ENCODE results near the gene DIMT1.

Gene DIMT1

DNA sequence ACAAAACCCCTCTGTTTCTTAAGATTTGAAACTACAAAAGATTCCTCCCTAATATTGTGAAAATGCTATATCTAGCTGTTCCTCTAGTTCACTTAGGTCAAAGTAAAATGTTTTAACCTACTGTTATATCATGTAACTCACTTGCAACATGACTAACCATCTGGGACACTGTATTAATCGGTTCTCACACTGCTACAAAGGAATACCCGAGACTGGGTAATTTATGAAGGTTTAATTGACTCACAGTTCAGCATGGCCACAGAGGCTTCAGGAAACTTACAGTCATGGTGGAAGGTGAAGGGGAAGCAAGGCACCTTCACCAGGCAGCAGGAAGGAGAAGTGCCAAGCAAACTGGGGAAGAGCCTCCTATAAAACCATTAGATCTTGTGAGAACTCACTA lies 34.7 kb downstream of the DIMT1 start:
- TF ChIP-seq FOXM1 (IDR thresholded peaks at IDR 0.05; ENCODE audit: borderline replicate concordance, low read depth), result no peak
- TF ChIP-seq CREB1 (IDR thresholded peaks at IDR 0.05; ENCODE audit: low read depth), result no peak
- no peak for TF ChIP-seq CEBPB (IDR thresholded peaks at IDR 0.05)
- TF ChIP-seq, protein P1, sequence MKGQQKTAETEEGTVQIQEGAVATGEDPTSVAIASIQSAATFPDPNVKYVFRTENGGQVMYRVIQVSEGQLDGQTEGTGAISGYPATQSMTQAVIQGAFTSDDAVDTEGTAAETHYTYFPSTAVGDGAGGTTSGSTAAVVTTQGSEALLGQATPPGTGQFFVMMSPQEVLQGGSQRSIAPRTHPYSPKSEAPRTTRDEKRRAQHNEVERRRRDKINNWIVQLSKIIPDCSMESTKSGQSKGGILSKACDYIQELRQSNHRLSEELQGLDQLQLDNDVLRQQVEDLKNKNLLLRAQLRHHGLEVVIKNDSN (IDR thresholded peaks at IDR 0.05), result no peak
- TF ChIP-seq, protein P2, sequence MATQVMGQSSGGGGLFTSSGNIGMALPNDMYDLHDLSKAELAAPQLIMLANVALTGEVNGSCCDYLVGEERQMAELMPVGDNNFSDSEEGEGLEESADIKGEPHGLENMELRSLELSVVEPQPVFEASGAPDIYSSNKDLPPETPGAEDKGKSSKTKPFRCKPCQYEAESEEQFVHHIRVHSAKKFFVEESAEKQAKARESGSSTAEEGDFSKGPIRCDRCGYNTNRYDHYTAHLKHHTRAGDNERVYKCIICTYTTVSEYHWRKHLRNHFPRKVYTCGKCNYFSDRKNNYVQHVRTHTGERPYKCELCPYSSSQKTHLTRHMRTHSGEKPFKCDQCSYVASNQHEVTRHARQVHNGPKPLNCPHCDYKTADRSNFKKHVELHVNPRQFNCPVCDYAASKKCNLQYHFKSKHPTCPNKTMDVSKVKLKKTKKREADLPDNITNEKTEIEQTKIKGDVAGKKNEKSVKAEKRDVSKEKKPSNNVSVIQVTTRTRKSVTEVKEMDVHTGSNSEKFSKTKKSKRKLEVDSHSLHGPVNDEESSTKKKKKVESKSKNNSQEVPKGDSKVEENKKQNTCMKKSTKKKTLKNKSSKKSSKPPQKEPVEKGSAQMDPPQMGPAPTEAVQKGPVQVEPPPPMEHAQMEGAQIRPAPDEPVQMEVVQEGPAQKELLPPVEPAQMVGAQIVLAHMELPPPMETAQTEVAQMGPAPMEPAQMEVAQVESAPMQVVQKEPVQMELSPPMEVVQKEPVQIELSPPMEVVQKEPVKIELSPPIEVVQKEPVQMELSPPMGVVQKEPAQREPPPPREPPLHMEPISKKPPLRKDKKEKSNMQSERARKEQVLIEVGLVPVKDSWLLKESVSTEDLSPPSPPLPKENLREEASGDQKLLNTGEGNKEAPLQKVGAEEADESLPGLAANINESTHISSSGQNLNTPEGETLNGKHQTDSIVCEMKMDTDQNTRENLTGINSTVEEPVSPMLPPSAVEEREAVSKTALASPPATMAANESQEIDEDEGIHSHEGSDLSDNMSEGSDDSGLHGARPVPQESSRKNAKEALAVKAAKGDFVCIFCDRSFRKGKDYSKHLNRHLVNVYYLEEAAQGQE (IDR thresholded peaks at IDR 0.05; ENCODE audit: low read depth), result no peak
- TF ChIP-seq ZBTB7A (IDR thresholded peaks at IDR 0.05; ENCODE audit: low read depth), result no peak
- no peak for TF ChIP-seq TAF1 (IDR thresholded peaks at IDR 0.05; ENCODE audit: low read depth)
- no peak for TF ChIP-seq RAD21 (IDR thresholded peaks at IDR 0.05; ENCODE audit: low read depth)
- TF ChIP-seq MAX (IDR thresholded peaks at IDR 0.05), result no peak
- no peak for TF ChIP-seq EGR1 (IDR thresholded peaks at IDR 0.05)
- TF ChIP-seq EP300 (IDR thresholded peaks at IDR 0.05; ENCODE audit: borderline replicate concordance), result no peak

GRCh38 chr5:62362701-62363100 lies 41.0 kb downstream of the DIMT1 start:
- TF ChIP-seq CREB1 (IDR thresholded peaks at IDR 0.05; ENCODE audit: low read depth), result no peak
- TF ChIP-seq, protein P1 (IDR thresholded peaks at IDR 0.05), result no peak
- no peak for TF ChIP-seq TEAD4 (IDR thresholded peaks at IDR 0.05)
- no peak for TF ChIP-seq MAX (IDR thresholded peaks at IDR 0.05)
- TF ChIP-seq TCF12 (IDR thresholded peaks at IDR 0.05; ENCODE audit: low read depth), result no peak
- no peak for TF ChIP-seq NFIC (IDR thresholded peaks at IDR 0.05)
- TF ChIP-seq CEBPB (IDR thresholded peaks at IDR 0.05), result no peak
- TF ChIP-seq ZBTB7A (IDR thresholded peaks at IDR 0.05; ENCODE audit: low read depth), result no peak
- TF ChIP-seq EP300 (IDR thresholded peaks at IDR 0.05; ENCODE audit: borderline replicate concordance), result no peak
- no peak for TF ChIP-seq FOXM1 (IDR thresholded peaks at IDR 0.05; ENCODE audit: borderline replicate concordance, low read depth)
- TF ChIP-seq YY1 (IDR thresholded peaks at IDR 0.05; ENCODE audit: low read depth), result no peak
- no peak for TF ChIP-seq EGR1 (IDR thresholded peaks at IDR 0.05)
- TF ChIP-seq, protein P2 (IDR thresholded peaks at IDR 0.05; ENCODE audit: low read depth), result no peak
- TF ChIP-seq TAF1 (IDR thresholded peaks at IDR 0.05; ENCODE audit: low read depth), result no peak
- no peak for TF ChIP-seq RAD21 (IDR thresholded peaks at IDR 0.05; ENCODE audit: low read depth)

GRCh38 chr5:62354028-62354874 lies 49.5 kb downstream of the DIMT1 start:
- TF ChIP-seq TCF12 (IDR thresholded peaks at IDR 0.05; ENCODE audit: low read depth) (no peak), RAD21 (IDR thresholded peaks at IDR 0.05; ENCODE audit: low read depth) (peak; percentile 61), FOXM1 (IDR thresholded peaks at IDR 0.05; ENCODE audit: borderline replicate concordance, low read depth) (no peak), NFIC (IDR thresholded peaks at IDR 0.05) (no peak)

- TF ChIP-seq, protein P1 (IDR thresholded peaks at IDR 0.05), result no peak
- no peak for TF ChIP-seq TEAD4 (IDR thresholded peaks at IDR 0.05)
- no peak for TF ChIP-seq TCF12 (IDR thresholded peaks at IDR 0.05; ENCODE audit: low read depth)
- no peak for TF ChIP-seq TAF1 (IDR thresholded peaks at IDR 0.05; ENCODE audit: low read depth)
- TF ChIP-seq EGR1 (IDR thresholded peaks at IDR 0.05), result no peak
- no peak for TF ChIP-seq YY1 (IDR thresholded peaks at IDR 0.05; ENCODE audit: low read depth)
Measured at GRCh38 chr5:62348723-62349481, 54.8 kb downstream of the DIMT1 start.

DNA sequence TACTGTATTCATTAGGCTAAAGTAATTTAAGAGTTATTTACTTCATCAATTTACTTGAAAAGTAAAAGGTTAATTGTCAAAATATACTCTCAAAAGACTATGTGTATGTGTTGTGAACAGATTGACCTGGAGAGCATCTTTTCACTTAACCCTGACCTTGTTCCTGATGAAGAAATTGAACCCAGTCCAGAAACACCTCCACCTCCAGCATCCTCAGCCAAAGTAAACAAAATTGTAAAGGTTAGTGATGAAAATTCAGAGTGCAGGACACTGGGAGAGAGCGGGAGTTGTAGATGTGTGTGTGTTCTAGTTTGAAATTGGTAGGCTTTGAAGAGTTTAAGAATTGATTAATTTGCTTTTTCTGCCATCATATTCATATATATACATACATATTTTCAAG lies 55.8 kb downstream of the DIMT1 start:
- TF ChIP-seq RAD21 (IDR thresholded peaks at IDR 0.05; ENCODE audit: low read depth) (no peak), CREB1 (IDR thresholded peaks at IDR 0.05; ENCODE audit: low read depth) (no peak), TEAD4 (IDR thresholded peaks at IDR 0.05) (no peak), CEBPB (IDR thresholded peaks at IDR 0.05) (no peak), TAF1 (IDR thresholded peaks at IDR 0.05; ENCODE audit: low read depth) (no peak), EGR1 (IDR thresholded peaks at IDR 0.05) (no peak), EP300 (IDR thresholded peaks at IDR 0.05; ENCODE audit: borderline replicate concordance) (no peak)

Data from Ishikawa (cell line).